H1 (cell line): ENCODE measurements around the gene MYL6. TPM values are rescaled to one million over a fixed set of nuclear protein-coding genes. Genes with fewer than 3 reads are reported as not detected.
A peak's percentile ranks its signal among the peaks of the same experiment; 100 is the strongest.

Experiments used
- CTCF ChIA-PET: fragments of 300-600 bp; sonication (Branson Sonifier 250); formaldehyde crosslinking; loops from one replicate; lab custom pipeline; 2021; ENCODE audit not compliant: partially characterized antibody; lab: Charles Lee
- POLR2A ChIA-PET: fragments of 300-600 bp; sonication (Branson Sonifier 250); formaldehyde crosslinking; loops from one replicate; lab custom pipeline; 2021; ENCODE audit warnings: inconsistent platforms; ENCODE audit not compliant: partially characterized antibody; lab: Charles Lee
- DNase-seq, 2 experiments: peaks; one replicate each; pipeline versions ENCODE4 v3.0.0 to v3.0.0-alpha.2; 2010 to 2022; ENCODE audit warnings: low spot score in 2 of 2, low read depth in 1 of 2, mixed read lengths in 1 of 2
- FAIRE-seq: peaks from 2 replicates; lab custom pipeline; 2011; peaks lifted over from hg19 to GRCh38; lab: Jason Lieb, UNC
- H2AFZ ChIP-seq: 2 replicates; pipeline ENCODE4 v1.8.1; 2012; ENCODE audit warnings: low read length, inconsistent platforms
- H2AK5ac ChIP-seq: 2 replicates; pipeline ENCODE4 v1.6.1; 2013; ENCODE audit warnings: low read depth, low read length
- H2BK120ac ChIP-seq: replicated peaks from 2 replicates; pipeline ENCODE3; 2013; ENCODE audit warnings: low read depth, low read length, inconsistent platforms
- H2BK12ac ChIP-seq: 2 replicates; pipeline ENCODE4 v1.6.1; 2013; ENCODE audit warnings: low read depth, low read length
- H2BK15ac ChIP-seq: 2 replicates; pipeline ENCODE4 v1.6.1; 2013; ENCODE audit warnings: low read length
- H2BK20ac ChIP-seq: 2 replicates; pipeline ENCODE4 v1.6.1; 2013; ENCODE audit warnings: low read length
- H2BK5ac ChIP-seq: 2 replicates; pipeline ENCODE4 v1.6.1; 2013; ENCODE audit warnings: low read depth, low read length
- H3K14ac ChIP-seq: 2 replicates; pipeline ENCODE4 v1.6.1; 2013; ENCODE audit warnings: inconsistent platforms; ENCODE audit not compliant: insufficient read length
- H3K18ac ChIP-seq: 2 replicates; pipeline ENCODE4 v1.6.1; 2013; ENCODE audit warnings: low read length; ENCODE audit errors: extremely low read depth
- H3K23ac ChIP-seq: 2 replicates; pipeline ENCODE4 v1.6.1; 2013; ENCODE audit warnings: inconsistent platforms; ENCODE audit not compliant: insufficient read length
- H3K23me2 ChIP-seq: 2 replicates; pipeline ENCODE4 v1.6.1; 2013; ENCODE audit warnings: low read depth, low read length
- H3K27ac ChIP-seq: 2 replicates; pipeline ENCODE4 v1.6.1; 2011; ENCODE audit warnings: low read depth, low read length, inconsistent platforms
- H3K27me3 ChIP-seq, 4 experiments: replicated peaks in 1 of 4; 1 replicate in 1 of 4; 2 replicates in 3 of 4; pipeline versions ENCODE4 v1.6.1 to v1.8.1; 2011 to 2013; ENCODE audit warnings: low read length in 3 of 4, mild to moderate bottlenecking in 3 of 4, inconsistent platforms in 2 of 4, mixed read lengths in 2 of 4, moderate library complexity in 1 of 4; ENCODE audit not compliant: control insufficient read depth in 3 of 4, insufficient read depth in 3 of 4; ENCODE audit errors: extremely low read depth in 1 of 4
- H3K36me3 ChIP-seq, 4 experiments: 2 replicates each; pipeline versions ENCODE4 v1.6.1 to v1.8.1; 2011 to 2013; ENCODE audit warnings: mild to moderate bottlenecking in 4 of 4, low read length in 3 of 4, moderate library complexity in 2 of 4, control low read depth in 1 of 4, inconsistent platforms in 1 of 4; ENCODE audit not compliant: insufficient read depth in 4 of 4, control insufficient read depth in 2 of 4
- H3K4ac ChIP-seq: replicated peaks from 2 replicates; pipeline ENCODE3; 2013; ENCODE audit warnings: low read length, low read depth, mixed read lengths, inconsistent platforms; ENCODE audit not compliant: insufficient read length
- H3K4me1 ChIP-seq, 4 experiments: replicated peaks in 1 of 4; 1 replicate in 1 of 4; 2 replicates in 3 of 4; pipeline versions ENCODE4 v1.6.1 to v1.8.1; 2011 to 2013; ENCODE audit warnings: low read length in 3 of 4, inconsistent platforms in 2 of 4, mixed read lengths in 1 of 4; ENCODE audit not compliant: insufficient read depth in 4 of 4, control insufficient read depth in 3 of 4
- H3K4me2 ChIP-seq, 2 experiments: 2 replicates each; pipeline versions ENCODE4 v1.6.1 to v1.8.1; 2011 to 2013; ENCODE audit warnings: low read depth in 2 of 2, low read length in 2 of 2, control low read depth in 1 of 2, inconsistent platforms in 1 of 2, mild to moderate bottlenecking in 1 of 2; ENCODE audit not compliant: insufficient read depth in 1 of 2
- H3K4me3 ChIP-seq, 4 experiments: fragments of 200-600, 300-600 bp in 1 of 4; sonication (generic), shearing (Covaris generic), sonication (Bioruptor Twin) in 1 of 4; 2 replicates each; pipeline versions ENCODE4 v1.5.1 to v1.8.1; 2011 to 2016; ENCODE audit warnings: low read length in 4 of 4, low read depth in 3 of 4, control low read depth in 2 of 4, inconsistent platforms in 2 of 4, mild to moderate bottlenecking in 2 of 4, mixed read lengths in 1 of 4, moderate library complexity in 1 of 4; ENCODE audit not compliant: insufficient read depth in 2 of 4; ENCODE audit errors: extremely low read depth in 1 of 4
- H3K56ac ChIP-seq: replicated peaks from 2 replicates; pipeline ENCODE3; 2013; ENCODE audit warnings: low read depth, mild to moderate bottlenecking, mixed read lengths, low read length, inconsistent platforms; ENCODE audit not compliant: insufficient read length
- H3K79me1 ChIP-seq: 2 replicates; pipeline ENCODE4 v1.6.1; 2013; ENCODE audit warnings: low read depth, low read length, control low read depth
- H3K79me2 ChIP-seq, 2 experiments: 2 replicates each; pipeline versions ENCODE4 v1.6.1 to v1.8.1; 2012 to 2013; ENCODE audit warnings: low read length in 2 of 2, mild to moderate bottlenecking in 2 of 2, inconsistent platforms in 1 of 2; ENCODE audit not compliant: insufficient read depth in 2 of 2, control insufficient read depth in 1 of 2
- H3K9ac ChIP-seq, 4 experiments: replicated peaks in 1 of 4; 1 replicate in 1 of 4; 2 replicates in 3 of 4; pipeline versions ENCODE4 v1.6.1 to v1.8.1; 2011 to 2013; ENCODE audit warnings: low read depth in 3 of 4, low read length in 3 of 4, control low read depth in 2 of 4, mild to moderate bottlenecking in 2 of 4, moderate library complexity in 2 of 4, inconsistent platforms in 1 of 4; ENCODE audit errors: extremely low read depth in 1 of 4
- H3K9me3 ChIP-seq, 2 experiments: 2 replicates each; pipeline versions ENCODE4 v1.6.1 to v1.8.1; 2012 to 2013; ENCODE audit warnings: mild to moderate bottlenecking in 2 of 2, moderate library complexity in 2 of 2, control low read depth in 1 of 2, inconsistent platforms in 1 of 2, low read depth in 1 of 2, low read length in 1 of 2, mixed read lengths in 1 of 2; ENCODE audit not compliant: insufficient read depth in 2 of 2
- H4K20me1 ChIP-seq, 2 experiments: replicated peaks in 1 of 2; 2 replicates each; pipeline versions ENCODE3 to v1.8.1; 2011 to 2013; ENCODE audit warnings: inconsistent platforms in 2 of 2, low read length in 2 of 2, mild to moderate bottlenecking in 1 of 2; ENCODE audit not compliant: insufficient read depth in 2 of 2, control insufficient read depth in 1 of 2
- H4K5ac ChIP-seq: 2 replicates; pipeline ENCODE4 v1.6.1; 2013; ENCODE audit warnings: low read length, low read depth, mixed read lengths, inconsistent platforms; ENCODE audit not compliant: insufficient read length
- H4K8ac ChIP-seq: 2 replicates; pipeline ENCODE4 v1.8.0; 2013; ENCODE audit warnings: mild to moderate bottlenecking, moderate library complexity, low read length, inconsistent platforms; ENCODE audit not compliant: insufficient read depth; ENCODE audit errors: extremely low read depth
- H4K91ac ChIP-seq: replicated peaks from 2 replicates; pipeline ENCODE3; 2013; ENCODE audit warnings: low read length, mixed read lengths, inconsistent platforms; ENCODE audit not compliant: insufficient read length
- KDM4A ChIP-seq: IDR thresholded peaks from one replicate; pipeline ENCODE4 v1.7.1; 2012; ENCODE audit warnings: low read depth, mild to moderate bottlenecking, moderate library complexity, low read length, inconsistent platforms; ENCODE audit not compliant: severe bottlenecking
- MAFK ChIP-seq: IDR thresholded peaks from 2 replicates; pipeline ENCODE4 v1.6.1; 2012; ENCODE audit warnings: low read depth, mild to moderate bottlenecking, improper control_type of control experiment, low read length
- SP1 ChIP-seq: IDR thresholded peaks from 2 replicates; pipeline ENCODE4 v1.6.1; 2011; ENCODE audit warnings: low read depth, low read length
- TEAD4 ChIP-seq: IDR thresholded peaks from 2 replicates; pipeline ENCODE4 v1.6.1; 2012; ENCODE audit warnings: low read depth, low read length, inconsistent platforms, mixed read lengths
- WGBS, 2 experiments: shearing (Covaris generic) in 1 of 2; methylation state at CpG; one replicate each; pipeline versions ENCODE4 v1.1.6 to v1.1.7; 2013 to 2015; ENCODE audit warnings: low lambda C conversion rate in 2 of 2, mixed read lengths in 2 of 2, inconsistent platforms in 1 of 2, low coverage in 1 of 2, missing lambda C conversion rate in 1 of 2; ENCODE audit not compliant: insufficient replicate concordance in 2 of 2, insufficient coverage in 1 of 2, insufficient read length in 1 of 2; ENCODE audit errors: extremely low coverage in 1 of 2, missing lambda C conversion rate in 1 of 2; 5-methylcytosine and 5-hydroxymethylcytosine counted together
- polyA plus RNA-seq, 7 experiments: library from polyadenylated mRNA; depleted of rRNA in 3 of 7; stranded (reverse) in 5 of 7; unstranded in 2 of 7; fragments of >200 nt in 5 of 7; fragments of 200-250 nt in 2 of 7; gene quantifications; 1 replicate in 5 of 7; 2 replicates in 1 of 7; 4 replicates in 1 of 7; pipeline versions ENCODE4 v1.2.1 to v1.2.3, GENCODE V29; 2011 to 2013; ENCODE audit warnings: missing spikeins in 2 of 7, mixed read lengths in 2 of 7
- total RNA-seq: library from RNA; stranded (reverse); fragmentation: NEBNext Ultra II Directional; extraction: Animal tissue kit (Norgen Biotek cat#: 25700); gene quantifications from 2 replicates; pipeline ENCODE4 v1.2.1, GENCODE V29; 2021

Gene MYL6
- total and polyA plus RNA-seq, 2 of the 8 experiments (the other 6 are each of a cell fraction or from before 2014, with no cell fraction given): 1,130 to 2,279 TPM

DNA sequence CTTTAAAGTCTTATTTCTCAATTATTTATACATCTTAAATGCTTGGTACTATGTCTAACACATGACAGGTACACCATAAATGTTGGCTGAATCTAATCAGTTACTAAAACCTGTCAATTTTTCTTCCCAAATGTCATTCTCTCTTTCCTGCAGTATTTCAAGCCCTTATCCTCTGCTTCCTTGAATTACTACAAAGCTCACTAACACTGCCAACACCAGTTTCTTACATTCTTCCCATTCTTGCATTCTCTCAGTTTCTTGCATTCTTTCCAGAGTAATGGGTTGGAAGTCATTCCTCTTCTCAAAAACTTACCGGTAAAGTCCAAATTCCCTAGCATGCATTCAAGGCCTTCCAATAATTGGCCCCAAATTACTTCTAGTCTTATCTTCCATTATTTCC, 40.7 kb downstream of the MYL6 start:
- H3K79me2 ChIP-seq: no peaks in the 10 kb centered on the region
- POLR2A ChIA-PET: interaction anchor here (0.7 to 17.4 kb wide), 11 partner anchors 9 to 757 kb away, joined by 3 to 203 read pairs (median 4); partner anchors contain the start of genes MYL6, RNF41, SMARCC2 and ZC3H10

More for the DNA sequence above, 40.7 kb downstream of the MYL6 start:
- FAIRE-seq (no peak), DNase-seq (no peak)
- WGBS, 2 experiments: 88% methylated on average over 1 of the region's 1 CpG; no CpG with 5 or more reads in 1 of the 2 experiments
- Histone ChIP-seq H3K9me3 (no peaks in the 10 kb centered on the region), H2AFZ (no peak overlapping the region), H3K23me2 (no peaks in the 10 kb centered on the region), H3K36me3 (no peaks in the 10 kb centered on the region), H3K4me2 (no peak overlapping the region), H3K27ac (no peak overlapping the region), H2BK20ac (no peak overlapping the region), H2AK5ac (no peak overlapping the region), H2BK120ac (no peak overlapping the region), H4K20me1 (no peaks in the 10 kb centered on the region), H4K91ac (no peak overlapping the region), H3K14ac (no peak overlapping the region), H3K79me1 (no peaks in the 10 kb centered on the region), H3K4ac (no peak overlapping the region), H3K4me1 (no peaks in the 10 kb centered on the region), H3K27me3 (no peaks in the 10 kb centered on the region), H2BK5ac (no peak overlapping the region), H3K23ac (no peak overlapping the region), H3K4me3 (no peak overlapping the region), H2BK12ac (no peak overlapping the region), H3K9ac (no peak overlapping the region), H2BK15ac (no peak overlapping the region), H3K18ac (no peak overlapping the region), H4K5ac (no peak overlapping the region), H4K8ac (no peak overlapping the region), H3K56ac (no peak overlapping the region)
- CTCF ChIA-PET: interaction anchor here (0.8 to 12.3 kb wide), 12 partner anchors 7 to 934 kb away, joined by 3 to 111 read pairs (median 3); partner anchors contain the start of genes COQ10A, RNF41 and SMARCC2
- TF ChIP-seq TEAD4 (peak; percentile 87), MAFK (no peak), KDM4A (no peak), SP1 (0 out of 2 replicates have a peak, but pooled peaks have one; percentile 62)
